IPS-15b (cell line): Measurements from ENCODE around the gene RBM10.
A peak's percentile ranks its signal among the peaks of the same experiment; 100 is the strongest.

Experiments
- H3K27me3 ChIP-seq: one replicate; pipeline ENCODE4 v1.6.1; 2013; ENCODE audit warnings: low read length; ENCODE audit not compliant: control insufficient read depth, insufficient read depth
- H3K36me3 ChIP-seq: one replicate; pipeline ENCODE4 v1.6.1; 2013; ENCODE audit warnings: low read length; ENCODE audit not compliant: control insufficient read depth, insufficient read depth
- H3K4me1 ChIP-seq: one replicate; pipeline ENCODE4 v1.6.1; 2013; ENCODE audit warnings: mild to moderate bottlenecking, low read length; ENCODE audit not compliant: control insufficient read depth, insufficient read depth
- H3K4me3 ChIP-seq: one replicate; pipeline ENCODE4 v1.5.1; 2013; ENCODE audit warnings: low read depth, low read length
- H3K9ac ChIP-seq: one replicate; pipeline ENCODE4 v1.6.1; 2013; ENCODE audit warnings: low read depth, mild to moderate bottlenecking, low read length
- H3K9me3 ChIP-seq: one replicate; pipeline ENCODE4 v1.6.1; 2013; ENCODE audit warnings: mild to moderate bottlenecking, low read length; ENCODE audit not compliant: control insufficient read depth, insufficient read depth

The RBM10 gene

DNA sequence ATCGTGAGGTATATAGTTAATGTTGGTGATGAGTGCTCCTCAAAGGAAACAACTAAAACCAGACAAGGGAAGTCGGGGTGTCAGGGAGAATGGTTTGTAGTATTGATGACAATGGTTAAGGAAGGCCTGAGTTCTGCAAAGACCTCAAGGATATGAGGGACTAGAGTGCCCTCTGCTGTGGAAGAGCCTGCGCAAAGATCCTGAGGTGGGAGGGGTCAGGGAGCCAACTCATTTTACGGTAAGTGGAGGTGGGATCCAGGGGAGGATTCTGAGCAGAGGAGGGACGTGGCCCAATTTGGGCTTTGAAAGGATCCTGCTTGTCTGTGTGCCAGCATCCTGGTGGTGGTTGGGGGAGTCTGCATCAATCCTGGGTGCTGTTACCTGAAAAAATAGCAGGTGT lies 59.9 kb downstream of the RBM10 start:
- H3K36me3 ChIP-seq, result peaks cover 91% of the 10 kb centered on the region
- H3K9ac ChIP-seq, result no peak overlapping the region
- no peaks in the 10 kb centered on the region for H3K9me3 ChIP-seq
- H3K4me3 ChIP-seq, result no peak overlapping the region
- no peaks in the 10 kb centered on the region for H3K4me1 ChIP-seq
- no peaks in the 10 kb centered on the region for H3K27me3 ChIP-seq

DNA sequence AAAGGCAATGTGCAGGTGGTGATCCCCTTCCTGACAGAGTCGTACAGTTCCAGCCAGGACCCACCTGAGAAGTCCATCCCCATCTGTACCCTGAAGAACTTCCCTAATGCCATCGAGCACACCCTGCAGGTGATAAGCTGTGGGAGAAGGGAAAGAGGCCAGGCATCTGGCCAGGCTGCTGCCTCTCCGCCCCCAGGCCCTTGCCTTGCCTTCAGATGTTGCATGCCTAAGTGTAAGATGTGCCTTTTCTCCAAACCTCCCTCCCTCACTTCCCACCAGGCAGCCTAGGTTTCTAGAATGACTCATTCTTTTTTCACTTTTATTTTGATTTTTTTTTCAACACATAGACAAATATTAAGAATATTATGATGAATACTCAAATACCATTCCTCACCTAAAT lies 61.3 kb downstream of the RBM10 start:
- Histone ChIP-seq H3K4me1 (no peaks in the 10 kb centered on the region), H3K9me3 (no peaks in the 10 kb centered on the region), H3K4me3 (no peak overlapping the region), H3K9ac (no peak overlapping the region), H3K27me3 (no peaks in the 10 kb centered on the region), H3K36me3 (peaks cover 91% of the 10 kb centered on the region)

DNA sequence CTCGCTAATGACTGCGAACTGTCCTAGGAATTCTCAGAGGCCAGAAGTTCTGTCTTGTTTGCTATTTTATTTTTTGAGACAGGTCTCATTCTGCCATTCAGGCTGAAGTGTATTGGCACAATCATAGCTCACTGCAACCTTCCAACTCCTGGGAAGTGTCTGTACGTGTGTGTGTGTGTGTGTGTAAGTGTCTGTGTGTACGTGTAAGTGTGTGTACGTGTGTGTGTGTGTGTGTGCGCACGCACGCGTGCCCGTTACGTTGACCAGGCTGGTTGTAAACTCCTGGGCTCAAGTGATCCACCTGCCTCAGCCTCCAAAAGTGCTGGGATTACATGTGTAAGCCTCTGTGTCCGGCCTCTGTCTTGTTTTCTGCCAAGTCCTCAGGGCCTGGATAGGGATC lies 63.1 kb downstream of the RBM10 start:
- H3K9ac ChIP-seq, result no peak overlapping the region
- H3K36me3 ChIP-seq, result peaks cover 91% of the 10 kb centered on the region
- no peak overlapping the region for H3K4me3 ChIP-seq
- H3K4me1 ChIP-seq, result no peaks in the 10 kb centered on the region
- H3K9me3 ChIP-seq, result no peaks in the 10 kb centered on the region
- H3K27me3 ChIP-seq, result no peaks in the 10 kb centered on the region

DNA sequence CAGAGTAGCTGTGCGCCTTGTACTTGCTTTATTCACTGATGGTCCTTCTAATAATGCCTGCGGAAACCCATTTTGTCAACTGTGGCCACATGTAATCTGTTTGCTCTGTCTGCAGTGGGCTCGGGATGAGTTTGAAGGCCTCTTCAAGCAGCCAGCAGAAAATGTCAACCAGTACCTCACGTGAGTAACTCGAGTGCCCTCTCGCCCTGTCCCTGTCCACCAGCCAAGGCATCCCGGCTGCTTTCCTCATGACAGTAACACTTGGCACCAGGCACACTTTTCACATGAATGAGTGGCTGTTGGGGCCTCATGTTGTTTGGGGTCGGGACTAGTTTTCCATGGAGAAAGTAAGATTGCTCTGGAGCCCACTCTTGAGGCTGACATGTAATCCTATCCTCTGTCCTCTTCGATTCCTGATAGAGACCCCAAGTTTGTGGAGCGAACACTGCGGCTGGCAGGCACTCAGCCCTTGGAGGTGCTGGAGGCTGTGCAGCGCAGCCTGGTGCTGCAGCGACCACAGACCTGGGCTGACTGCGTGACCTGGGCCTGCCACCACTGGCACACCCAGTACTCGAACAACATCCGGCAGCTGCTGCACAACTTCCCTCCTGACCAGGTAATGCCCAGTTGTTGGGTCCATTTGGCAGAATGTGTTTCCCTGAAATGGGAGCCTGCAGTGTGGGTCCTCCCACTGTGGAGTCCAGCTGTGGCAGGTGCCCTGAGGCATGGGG lies 64.7 kb downstream of the RBM10 start:
- Histone ChIP-seq H3K36me3 (peaks cover 92% of the 10 kb centered on the region), H3K4me1 (no peaks in the 10 kb centered on the region), H3K4me3 (no peak overlapping the region), H3K27me3 (no peaks in the 10 kb centered on the region), H3K9ac (no peak overlapping the region), H3K9me3 (no peaks in the 10 kb centered on the region)

DNA sequence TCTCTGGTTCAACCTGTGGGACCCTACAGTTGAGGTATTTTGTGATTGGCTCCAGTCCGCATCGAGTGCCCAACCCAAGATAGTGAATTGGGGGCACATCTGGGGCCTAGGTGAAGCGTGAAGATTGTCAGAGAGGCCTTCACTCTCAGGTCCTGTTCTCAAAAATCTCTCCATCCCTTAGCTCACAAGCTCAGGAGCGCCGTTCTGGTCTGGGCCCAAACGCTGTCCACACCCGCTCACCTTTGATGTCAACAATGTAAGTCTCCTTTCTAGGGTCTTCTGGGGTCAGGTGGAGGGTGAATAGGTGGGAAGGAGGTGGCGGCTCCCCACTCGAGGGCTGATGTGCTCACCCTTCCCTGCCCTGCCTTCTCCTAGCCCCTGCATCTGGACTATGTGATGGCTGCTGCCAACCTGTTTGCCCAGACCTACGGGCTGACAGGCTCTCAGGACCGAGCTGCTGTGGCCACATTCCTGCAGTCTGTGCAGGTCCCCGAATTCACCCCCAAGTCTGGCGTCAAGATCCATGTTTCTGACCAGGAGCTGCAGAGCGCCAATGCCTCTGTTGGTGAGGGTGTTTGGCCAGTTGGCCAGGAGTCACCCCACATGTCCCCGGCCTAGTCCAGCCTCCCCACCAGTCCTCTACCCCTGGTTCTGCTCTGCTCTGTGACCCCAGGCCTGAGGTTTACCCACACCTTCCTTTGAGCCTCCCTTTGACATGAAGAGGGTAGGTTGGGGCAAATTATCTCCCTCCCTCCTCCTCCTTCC lies 65.8 kb downstream of the RBM10 start:
- no peak overlapping the region for H3K9ac ChIP-seq
- peaks cover 94% of the 10 kb centered on the region for H3K36me3 ChIP-seq
- H3K9me3 ChIP-seq, result no peaks in the 10 kb centered on the region
- no peak overlapping the region for H3K4me3 ChIP-seq
- no peaks in the 10 kb centered on the region for H3K27me3 ChIP-seq
- H3K4me1 ChIP-seq, result no peaks in the 10 kb centered on the region

DNA sequence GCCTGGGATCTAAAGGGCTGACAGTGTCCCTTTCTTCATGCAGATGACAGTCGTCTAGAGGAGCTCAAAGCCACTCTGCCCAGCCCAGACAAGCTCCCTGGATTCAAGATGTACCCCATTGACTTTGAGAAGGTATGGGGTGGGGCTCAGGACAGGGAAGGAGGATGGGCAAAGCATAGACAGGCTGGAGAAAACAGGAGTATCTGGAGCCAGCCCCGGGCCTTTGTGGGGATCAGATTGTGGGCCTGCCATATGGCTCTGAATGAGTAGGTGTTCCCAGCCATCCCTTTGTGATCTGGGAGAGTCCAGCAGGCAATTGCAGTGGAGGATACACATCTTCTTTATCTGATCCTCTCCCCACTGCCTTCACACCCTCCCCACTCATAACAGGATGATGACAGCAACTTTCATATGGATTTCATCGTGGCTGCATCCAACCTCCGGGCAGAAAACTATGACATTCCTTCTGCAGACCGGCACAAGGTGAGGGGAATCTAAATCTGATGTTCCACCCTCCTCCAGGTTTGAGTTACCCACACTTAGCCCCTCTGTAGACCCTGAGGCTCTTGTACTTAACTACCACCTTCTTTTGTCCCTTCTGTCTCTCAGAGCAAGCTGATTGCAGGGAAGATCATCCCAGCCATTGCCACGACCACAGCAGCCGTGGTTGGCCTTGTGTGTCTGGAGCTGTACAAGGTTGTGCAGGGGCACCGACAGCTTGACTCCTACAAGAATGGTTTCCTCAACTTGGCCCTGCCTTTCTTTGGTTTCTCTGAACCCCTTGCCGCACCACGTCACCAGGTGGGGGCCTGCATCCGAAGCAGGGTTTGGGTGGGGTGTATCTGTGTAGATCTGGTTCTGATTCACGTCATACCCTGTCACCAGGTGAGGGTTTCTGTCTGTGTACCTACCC lies 67.6 kb downstream of the RBM10 start:
- no peaks in the 10 kb centered on the region for H3K27me3 ChIP-seq

DNA sequence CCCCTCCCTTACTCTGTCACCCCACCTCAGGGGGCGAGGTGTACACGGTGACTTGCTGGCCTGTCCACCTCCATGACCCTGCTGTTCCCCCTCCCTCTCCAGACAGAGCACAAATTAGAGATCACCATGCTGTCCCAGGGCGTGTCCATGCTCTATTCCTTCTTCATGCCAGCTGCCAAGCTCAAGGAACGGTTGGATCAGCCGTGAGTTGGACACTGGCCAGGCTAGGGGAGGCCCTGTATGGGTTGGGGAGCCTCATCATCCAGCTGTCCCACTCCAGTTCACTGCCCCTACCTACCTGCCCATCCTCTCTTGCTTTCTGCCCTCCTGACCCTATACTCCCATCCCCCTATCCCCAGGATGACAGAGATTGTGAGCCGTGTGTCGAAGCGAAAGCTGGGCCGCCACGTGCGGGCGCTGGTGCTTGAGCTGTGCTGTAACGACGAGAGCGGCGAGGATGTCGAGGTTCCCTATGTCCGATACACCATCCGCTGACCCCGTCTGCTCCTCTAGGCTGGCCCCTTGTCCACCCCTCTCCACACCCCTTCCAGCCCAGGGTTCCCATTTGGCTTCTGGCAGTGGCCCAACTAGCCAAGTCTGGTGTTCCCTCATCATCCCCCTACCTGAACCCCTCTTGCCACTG lies 69.5 kb downstream of the RBM10 start:
- H3K4me3 ChIP-seq, result no peak overlapping the region
- H3K27me3 ChIP-seq, result no peaks in the 10 kb centered on the region
- H3K9me3 ChIP-seq, result no peaks in the 10 kb centered on the region
- peaks cover 5% of the 10 kb centered on the region for H3K4me1 ChIP-seq
- peaks cover 68% of the 10 kb centered on the region for H3K36me3 ChIP-seq
- H3K9ac ChIP-seq, result no peak overlapping the region

More for the DNA sequence above, 67.6 kb downstream of the RBM10 start:
- H3K4me3 ChIP-seq, result no peak overlapping the region
- no peak overlapping the region for H3K9ac ChIP-seq
- no peaks in the 10 kb centered on the region for H3K9me3 ChIP-seq
- peaks cover 79% of the 10 kb centered on the region for H3K36me3 ChIP-seq
- peaks cover 5% of the 10 kb centered on the region for H3K4me1 ChIP-seq

DNA sequence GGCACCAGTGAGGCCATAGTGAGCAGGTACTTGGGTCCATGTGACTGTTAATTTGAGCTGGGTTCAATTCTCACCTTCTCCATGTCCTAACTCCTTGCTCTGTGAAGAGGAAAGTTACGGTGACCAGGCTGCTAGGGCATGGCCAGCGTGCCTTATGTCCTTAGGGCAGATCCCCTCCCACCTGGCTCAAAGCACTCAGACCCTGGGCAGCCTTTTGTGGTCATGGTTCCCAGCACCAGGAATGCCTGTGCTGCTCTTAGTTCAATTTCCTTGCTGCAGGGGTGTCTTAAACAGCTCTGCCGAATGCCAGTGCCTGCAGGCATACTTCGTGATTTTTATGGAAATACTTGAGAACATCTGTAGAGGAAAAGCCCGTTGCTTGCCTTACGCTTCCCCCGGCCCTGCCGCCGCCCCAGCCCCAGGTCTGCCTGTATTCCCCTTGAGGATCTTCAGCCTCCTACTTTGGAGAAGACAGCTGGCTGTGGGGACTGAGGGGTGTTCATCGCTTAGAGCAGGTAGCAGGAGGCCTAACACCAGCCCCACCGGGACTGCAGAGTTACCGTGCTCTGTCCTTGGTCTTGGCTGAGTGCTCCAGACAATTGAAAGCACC lies 70.4 kb downstream of the RBM10 start:
- no peak overlapping the region for H3K4me3 ChIP-seq
- peaks cover 62% of the 10 kb centered on the region for H3K36me3 ChIP-seq
- no peaks in the 10 kb centered on the region for H3K9me3 ChIP-seq
- no peaks in the 10 kb centered on the region for H3K27me3 ChIP-seq
- no peak overlapping the region for H3K9ac ChIP-seq
- H3K4me1 ChIP-seq, result peaks cover 11% of the 10 kb centered on the region

DNA sequence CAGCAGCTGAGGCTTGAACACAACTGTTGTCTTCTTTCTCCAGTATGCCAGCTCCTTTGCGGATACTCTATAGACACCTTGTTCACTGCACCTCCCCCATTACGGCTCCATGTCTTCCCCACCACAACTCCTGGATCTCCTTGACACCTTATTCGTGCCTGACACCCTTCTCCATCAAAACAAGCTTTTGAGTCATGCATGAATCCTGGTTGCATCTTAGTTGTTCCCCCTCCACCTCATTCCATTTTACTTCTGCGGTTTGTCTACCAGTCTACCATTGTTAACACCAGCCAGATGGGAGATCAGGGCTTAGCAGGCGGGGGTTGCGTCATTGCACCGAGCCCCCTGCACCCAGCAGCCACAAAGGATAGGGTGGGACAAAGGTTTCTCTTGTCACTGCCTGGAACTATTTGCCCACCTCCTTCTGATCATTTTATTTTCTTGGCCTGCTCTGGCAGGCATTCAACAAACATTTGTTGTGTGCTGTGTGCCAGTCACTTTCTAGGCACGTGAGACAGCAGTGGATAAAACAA lies 71.4 kb downstream of the RBM10 start:
- H3K4me1 ChIP-seq, result peaks cover 17% of the 10 kb centered on the region
- no peaks in the 10 kb centered on the region for H3K27me3 ChIP-seq
- peaks cover 55% of the 10 kb centered on the region for H3K36me3 ChIP-seq
- no peak overlapping the region for H3K9ac ChIP-seq
- H3K9me3 ChIP-seq, result no peaks in the 10 kb centered on the region
- H3K4me3 ChIP-seq, result no peak overlapping the region

DNA sequence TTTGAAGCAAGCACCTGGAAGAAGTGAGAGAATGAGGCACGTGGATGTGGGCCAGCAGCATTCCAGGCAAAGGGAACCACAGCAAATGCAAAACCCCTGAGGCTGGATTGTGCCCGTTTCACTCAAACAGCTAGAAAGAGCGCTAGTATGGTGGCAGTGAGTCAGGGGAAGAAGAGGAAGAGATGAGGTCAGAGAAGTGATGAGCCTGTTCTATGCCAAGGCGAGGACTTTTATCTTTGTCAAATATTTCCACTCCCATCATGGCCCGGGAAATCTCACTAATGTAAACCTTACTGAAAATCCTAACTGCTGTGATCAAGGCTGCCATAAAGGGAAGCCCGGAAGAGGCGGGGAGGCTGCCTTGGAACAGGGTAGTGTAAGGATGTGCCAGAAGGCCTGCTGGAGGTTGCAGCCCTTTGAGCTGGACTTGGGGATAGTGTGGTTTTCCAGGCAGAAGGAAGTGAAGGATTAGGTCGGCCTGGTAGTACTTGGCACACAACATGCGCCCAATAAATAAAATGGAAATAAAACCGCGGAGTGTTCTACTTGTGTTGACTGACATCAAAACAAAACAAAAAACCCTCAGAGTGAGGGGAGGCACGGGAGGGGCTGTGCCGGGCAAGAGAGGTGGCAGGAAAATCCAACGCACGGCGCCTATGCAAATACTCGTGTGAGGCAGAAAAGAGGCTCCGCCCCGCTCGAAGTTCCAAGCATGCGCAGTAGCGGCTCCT lies 72.3 kb downstream of the RBM10 start:
- Histone ChIP-seq H3K4me1 (peaks cover 17% of the 10 kb centered on the region), H3K9me3 (no peaks in the 10 kb centered on the region), H3K4me3 (peak overlapping the region; percentile 51), H3K9ac (peak overlapping the region; percentile 8), H3K27me3 (no peaks in the 10 kb centered on the region), H3K36me3 (peaks cover 50% of the 10 kb centered on the region)
